ENCODE data around the gene RANGAP1.
A peak's percentile ranks its signal among the peaks of the same experiment; 100 is the strongest.

The RANGAP1 gene

GRCh38 chr22:41231369-41231768, 54.6 kb downstream of the RANGAP1 start:
- DNase-seq = no peak

GRCh38 chr22:41230401-41230785, 55.6 kb downstream of the RANGAP1 start:
- no peak for DNase-seq

GRCh38 chr22:41229730-41230400, 56.1 kb downstream of the RANGAP1 start:
- no peak for DNase-seq

GRCh38 chr22:41229215-41229614, 56.8 kb downstream of the RANGAP1 start:
- no peak for DNase-seq

- DNase-seq = no peak
Observed at GRCh38 chr22:41226723-41227655, 59.0 kb downstream of the RANGAP1 start.

- no peak for DNase-seq
Observed at GRCh38 chr22:41223535-41223934, 62.5 kb downstream of the RANGAP1 start.

GRCh38 chr22:41222846-41223507, 63.0 kb downstream of the RANGAP1 start:
- no peak for DNase-seq

GRCh38 chr22:41217553-41218157, 68.3 kb downstream of the RANGAP1 start:
- peak; percentile 42 for DNase-seq

GRCh38 chr22:41216984-41217383, 69.0 kb downstream of the RANGAP1 start:
- no peak for DNase-seq

- DNase-seq = no peak
Observed at GRCh38 chr22:41215926-41216325, 70.1 kb downstream of the RANGAP1 start.

- DNase-seq = no peak
Observed at GRCh38 chr22:41215409-41215808, 70.6 kb downstream of the RANGAP1 start.

GRCh38 chr22:41206719-41207118, 79.3 kb downstream of the RANGAP1 start:
- no peak for DNase-seq

GRCh38 chr22:41204992-41205900, 80.7 kb downstream of the RANGAP1 start, which contains the start of gene L3MBTL2:
Gene L3MBTL2, plus strand, starts transcription at chr22:41205312. Its CDS starts 51 bp downstream, at chr22:41205363.
- DNase-seq = peak; percentile 98

- DNase-seq = no peak
Observed at GRCh38 chr22:41204066-41204465, 81.9 kb downstream of the RANGAP1 start.

- DNase-seq = no peak
Observed at GRCh38 chr22:41203118-41203517, 82.9 kb downstream of the RANGAP1 start.

- DNase-seq = no peak
Observed at GRCh38 chr22:41201141-41201540, 84.8 kb downstream of the RANGAP1 start.

GRCh38 chr22:41198027-41198580, 87.9 kb downstream of the RANGAP1 start:
- DNase-seq = peak; percentile 68

GRCh38 chr22:41197038-41197972, 88.7 kb downstream of the RANGAP1 start:
- DNase-seq = peak; percentile 91
